Measurements from ENCODE around the gene CAPG. TPM values are rescaled to one million over a fixed set of nuclear protein-coding genes. Genes with fewer than 3 reads are reported as not detected.
"Not testable (repeated sequence)": the region's sequence is repeated elsewhere in the genome, so short reads cannot be mapped to it uniquely, and the experiment has no call there.

The CAPG gene
- total RNA-seq, 1 donor from 2014 or later = 419 TPM

- ATAC-seq (no peak), DNase-seq (no peak)
- Histone ChIP-seq H3K4me1 (peaks cover 26% of the 10 kb centered on the region), H3K27ac (no peak overlapping the region), H3K27me3 (no peaks in the 10 kb centered on the region), H3K9me3 (no peaks in the 10 kb centered on the region), H3K4me3 (no peak overlapping the region), H3K36me3 (no peaks in the 10 kb centered on the region)
- no peak for TF ChIP-seq CTCF (IDR thresholded peaks at IDR 0.05)
- intact Hi-C loops (cut with DNase I) = no loop called here
Observed at GRCh38 chr2:85440729-85441128, 30.6 kb upstream of the CAPG start.

- no peak overlapping the region for H3K27ac ChIP-seq
- DNase-seq (no peak), ATAC-seq (no peak)
- H3K4me3 ChIP-seq = no peak overlapping the region
- no peaks in the 10 kb centered on the region for H3K27me3 ChIP-seq
- no peak for TF ChIP-seq CTCF (IDR thresholded peaks at IDR 0.05)
- peaks cover 28% of the 10 kb centered on the region for H3K4me1 ChIP-seq
- no peaks in the 10 kb centered on the region for H3K36me3 ChIP-seq
- H3K9me3 ChIP-seq = no peaks in the 10 kb centered on the region
- intact Hi-C loops (cut with DNase I) = no loop called here
Observed at GRCh38 chr2:85439986-85440385, 29.8 kb upstream of the CAPG start.

GRCh38 chr2:85439569-85439968, 29.4 kb upstream of the CAPG start:
- DNase-seq; H3K9me3 ChIP-seq; H3K36me3 ChIP-seq; H3K4me3 ChIP-seq; H3K27me3 ChIP-seq; ATAC-seq; intact Hi-C loops (cut with DNase I): not testable (repeated sequence)
- peak overlapping the region; percentile 94 for H3K27ac ChIP-seq
- H3K4me1 ChIP-seq = peaks cover 28% of the 10 kb centered on the region

GRCh38 chr2:85439025-85439472, 28.9 kb upstream of the CAPG start:
- no peaks in the 10 kb centered on the region for H3K9me3 ChIP-seq
- H3K4me1 ChIP-seq = peaks cover 31% of the 10 kb centered on the region
- no peak for ATAC-seq
- intact Hi-C loops (cut with DNase I) = no loop called here
- H3K4me3 ChIP-seq = no peak overlapping the region
- H3K27me3 ChIP-seq = no peaks in the 10 kb centered on the region
- peak overlapping the region; percentile 94 for H3K27ac ChIP-seq
- no peak for TF ChIP-seq CTCF (IDR thresholded peaks at IDR 0.05)
- H3K36me3 ChIP-seq = no peaks in the 10 kb centered on the region
- no peak for DNase-seq

- Histone ChIP-seq H3K4me3 (peak overlapping the region; percentile 56), H3K27ac (peak overlapping the region; percentile 94), H3K4me1 (peaks cover 37% of the 10 kb centered on the region), H3K36me3 (no peaks in the 10 kb centered on the region), H3K27me3 (no peaks in the 10 kb centered on the region), H3K9me3 (no peaks in the 10 kb centered on the region)
- TF ChIP-seq CTCF (IDR thresholded peaks at IDR 0.05) = no peak
- peak; percentile 69 for DNase-seq
- ATAC-seq = peak; percentile 1
- intact Hi-C loops (cut with DNase I) = no loop called here
Observed at GRCh38 chr2:85438201-85439024, 28.2 kb upstream of the CAPG start.

GRCh38 chr2:85437488-85438200, 27.5 kb upstream of the CAPG start:
- DNase-seq (peak; percentile 95), ATAC-seq (peak; percentile 87)
- intact Hi-C loops (cut with DNase I) = no loop called here
- peak overlapping the region; percentile 94 for H3K27ac ChIP-seq
- peak overlapping the region; percentile 56 for H3K4me3 ChIP-seq
- no peaks in the 10 kb centered on the region for H3K36me3 ChIP-seq
- TF ChIP-seq CTCF (IDR thresholded peaks at IDR 0.05) = no peak
- H3K4me1 ChIP-seq = peaks cover 38% of the 10 kb centered on the region
- no peaks in the 10 kb centered on the region for H3K27me3 ChIP-seq
- no peaks in the 10 kb centered on the region for H3K9me3 ChIP-seq

Measured in upper lobe of right lung (tissue), 1 donor.